HG03139 (cell line): ENCODE measurements around the gene COL6A2.
"Not testable (repeated sequence)": the region's sequence is repeated elsewhere in the genome, so short reads cannot be mapped to it uniquely, and the experiment has no call there.

Experiments
- ATAC-seq: cut with Tn5 transposase; IDR thresholded peaks from one replicate; pipeline ENCODE4 v1.9.1; 2021; ENCODE audit not compliant: unreplicated experiment

Gene COL6A2

DNA sequence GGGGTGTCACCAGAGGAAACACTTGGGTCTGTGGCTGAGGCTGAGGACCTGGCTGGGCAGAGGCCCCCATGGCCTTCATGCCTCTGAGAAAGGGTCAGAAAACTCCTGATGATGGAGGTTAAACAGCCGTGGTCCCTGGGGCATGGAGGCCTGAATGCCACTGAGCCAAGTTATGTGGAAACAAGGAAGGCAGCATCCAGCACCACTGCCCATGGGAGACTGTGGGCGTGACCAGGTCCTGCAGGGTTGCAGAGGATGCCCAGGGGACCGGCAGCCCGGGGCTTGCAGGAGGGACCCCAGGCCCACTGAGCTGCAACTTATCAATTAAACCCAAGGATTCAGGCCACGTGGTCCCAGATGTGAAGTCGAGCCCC lies 18.9 kb upstream of the COL6A2 start:
- ATAC-seq: no peak

- no peak for ATAC-seq
These were observed 18.4 kb upstream of the COL6A2 start for GRCh38 chr21:46079352-46080170.

GRCh38 chr21:46080171-46081021 lies 17.5 kb upstream of the COL6A2 start:
- no peak for ATAC-seq

- no peak for ATAC-seq
These were observed 16.7 kb upstream of the COL6A2 start for GRCh38 chr21:46081022-46081861.

DNA sequence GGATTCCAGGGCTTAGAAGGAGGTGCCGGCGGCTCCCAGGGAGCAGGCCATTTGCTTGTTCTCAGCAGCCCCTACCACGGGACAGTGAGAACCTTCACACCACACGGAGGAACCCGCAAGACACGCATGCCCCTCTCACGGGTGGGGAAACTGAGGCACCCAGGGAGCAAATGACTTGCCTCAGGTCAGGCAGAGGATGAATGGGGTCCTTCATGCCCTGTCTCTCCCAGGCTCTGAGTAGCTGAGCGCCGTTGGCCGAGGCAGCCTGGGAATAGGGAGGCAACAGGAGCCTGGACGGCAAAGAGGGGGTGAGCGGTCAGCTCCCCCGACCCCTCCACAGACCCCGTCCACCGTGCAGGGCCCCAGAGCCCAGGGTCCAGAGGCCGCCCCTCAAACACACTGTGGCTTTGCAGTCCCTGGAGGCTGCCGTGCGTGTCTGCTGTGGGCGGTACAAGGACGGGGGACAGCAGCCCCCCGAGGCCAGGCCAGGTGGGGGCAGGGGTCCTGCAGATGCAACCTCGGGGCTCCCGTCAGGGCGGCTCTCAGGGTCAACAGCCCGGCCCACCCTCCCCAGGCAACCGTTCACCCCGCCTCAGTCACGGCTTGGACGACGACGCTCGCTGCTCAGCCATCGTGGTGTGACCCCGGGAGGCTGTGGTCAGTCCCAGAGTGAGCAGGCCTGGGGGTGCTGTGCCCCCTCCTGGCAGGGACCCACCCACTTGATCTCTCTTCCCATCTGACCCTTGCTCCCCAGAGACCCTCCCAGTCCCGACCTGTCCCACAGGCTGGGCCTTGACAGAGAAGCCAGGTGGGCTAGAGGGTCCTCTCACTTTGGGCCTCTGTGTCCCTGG lies 15.8 kb upstream of the COL6A2 start:
- ATAC-seq: no peak

GRCh38 chr21:46082713-46082962 lies 15.3 kb upstream of the COL6A2 start:
- ATAC-seq: no peak

- no peak for ATAC-seq
These were observed 14.7 kb upstream of the COL6A2 start for GRCh38 chr21:46082963-46083790.

- ATAC-seq: no peak
These were observed 13.9 kb upstream of the COL6A2 start for GRCh38 chr21:46083791-46084561.

GRCh38 chr21:46084709-46085108 lies 13.2 kb upstream of the COL6A2 start:
- no peak for ATAC-seq

DNA sequence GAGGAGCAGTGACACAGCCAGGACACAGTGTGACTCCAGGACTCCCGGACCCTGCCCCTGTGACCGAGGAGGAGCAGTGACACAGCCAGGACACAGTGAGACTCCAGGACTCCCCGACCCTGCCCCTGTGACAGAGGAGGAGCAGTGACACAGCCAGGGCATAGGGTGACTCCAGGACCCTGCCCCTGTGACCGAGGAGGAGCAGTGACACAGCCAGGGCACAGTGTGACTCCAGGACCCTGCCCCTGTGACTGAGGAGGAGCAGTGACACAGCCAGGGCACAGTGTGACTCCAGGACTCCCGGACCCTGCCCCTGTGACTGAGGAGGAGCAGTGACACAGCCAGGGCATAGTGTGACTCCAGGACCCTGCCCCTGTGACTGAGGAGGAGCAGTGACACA lies 12.7 kb upstream of the COL6A2 start:
- ATAC-seq: not testable (repeated sequence)

- no peak for ATAC-seq
These were observed 10.3 kb upstream of the COL6A2 start for GRCh38 chr21:46087641-46088040.

DNA sequence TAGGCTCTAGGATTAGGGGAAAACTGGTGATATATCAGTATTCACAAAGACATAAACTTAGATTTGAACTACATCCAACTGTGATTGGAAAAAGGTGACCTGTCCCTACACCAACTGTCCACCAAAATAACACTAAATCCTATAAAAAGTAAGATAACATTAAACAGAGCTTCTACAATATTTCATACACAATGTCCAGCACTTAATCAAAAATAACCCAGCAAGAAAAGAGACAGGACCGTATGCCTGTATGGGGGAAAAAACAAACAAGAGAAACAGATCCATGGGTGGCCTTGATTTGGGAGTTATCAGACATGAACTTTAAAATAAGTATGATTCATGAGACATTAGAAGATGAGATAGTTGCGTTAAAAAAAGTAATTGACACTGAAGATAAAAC lies 9.7 kb upstream of the COL6A2 start:
- no peak for ATAC-seq

GRCh38 chr21:46089285-46089684 lies 8.6 kb upstream of the COL6A2 start:
- ATAC-seq: no peak

- ATAC-seq: no peak
These were observed 6.8 kb upstream of the COL6A2 start for GRCh38 chr21:46091118-46091517.

DNA sequence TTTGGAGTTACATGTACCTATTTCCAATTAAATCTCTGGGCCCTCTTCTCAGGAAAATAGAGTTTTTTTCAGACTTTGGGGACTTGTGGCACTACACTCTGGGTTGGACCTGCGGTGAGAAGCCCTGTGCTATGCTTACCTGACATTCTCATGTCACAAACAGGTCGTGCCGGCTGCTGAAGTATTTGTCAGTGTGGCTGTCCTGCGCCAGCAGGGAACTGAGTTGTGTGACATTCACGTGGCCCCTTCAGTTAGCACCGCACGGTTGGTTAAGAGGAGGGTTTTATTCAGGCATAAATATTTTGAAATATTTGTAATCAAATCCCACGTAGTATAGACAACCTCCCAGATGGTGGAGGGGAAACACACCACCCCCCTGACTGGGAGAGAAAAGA lies 6.3 kb upstream of the COL6A2 start:
- no peak for ATAC-seq

DNA sequence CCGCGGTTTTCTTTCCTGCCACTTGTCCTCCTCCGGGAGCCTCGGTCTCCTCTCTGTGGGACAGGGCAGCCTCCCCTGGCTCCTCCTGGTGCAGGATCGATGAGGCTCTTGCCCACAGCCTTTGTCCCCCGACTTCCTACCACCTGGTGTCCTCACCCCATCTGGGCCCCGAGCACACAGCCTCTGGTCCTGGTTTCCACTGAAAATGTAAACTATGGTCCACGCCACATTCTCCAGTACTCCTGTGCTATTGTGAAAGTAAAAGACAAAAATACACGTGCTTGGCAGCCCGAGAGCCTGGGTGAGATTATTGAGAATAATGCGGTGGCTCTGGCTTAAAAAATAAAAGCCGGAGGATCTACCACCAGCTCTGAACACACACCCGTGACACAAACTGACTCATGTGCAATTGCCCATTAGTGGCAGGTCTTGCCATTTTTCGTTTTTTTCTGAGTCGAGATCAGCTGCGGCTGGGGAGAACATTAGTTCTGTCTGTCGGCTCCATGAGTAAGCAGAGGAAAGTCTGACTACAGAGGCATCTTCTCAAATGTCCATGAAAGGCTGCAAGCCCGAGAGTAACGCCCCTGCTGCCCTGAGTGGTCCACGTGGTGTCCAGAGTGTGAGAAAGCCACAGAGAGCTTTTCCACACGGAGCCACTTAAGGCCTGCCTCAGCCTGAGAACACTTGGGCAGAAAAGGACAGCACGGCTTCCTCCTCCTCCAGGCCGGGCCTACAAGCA lies 5.7 kb upstream of the COL6A2 start:
- no peak for ATAC-seq

DNA sequence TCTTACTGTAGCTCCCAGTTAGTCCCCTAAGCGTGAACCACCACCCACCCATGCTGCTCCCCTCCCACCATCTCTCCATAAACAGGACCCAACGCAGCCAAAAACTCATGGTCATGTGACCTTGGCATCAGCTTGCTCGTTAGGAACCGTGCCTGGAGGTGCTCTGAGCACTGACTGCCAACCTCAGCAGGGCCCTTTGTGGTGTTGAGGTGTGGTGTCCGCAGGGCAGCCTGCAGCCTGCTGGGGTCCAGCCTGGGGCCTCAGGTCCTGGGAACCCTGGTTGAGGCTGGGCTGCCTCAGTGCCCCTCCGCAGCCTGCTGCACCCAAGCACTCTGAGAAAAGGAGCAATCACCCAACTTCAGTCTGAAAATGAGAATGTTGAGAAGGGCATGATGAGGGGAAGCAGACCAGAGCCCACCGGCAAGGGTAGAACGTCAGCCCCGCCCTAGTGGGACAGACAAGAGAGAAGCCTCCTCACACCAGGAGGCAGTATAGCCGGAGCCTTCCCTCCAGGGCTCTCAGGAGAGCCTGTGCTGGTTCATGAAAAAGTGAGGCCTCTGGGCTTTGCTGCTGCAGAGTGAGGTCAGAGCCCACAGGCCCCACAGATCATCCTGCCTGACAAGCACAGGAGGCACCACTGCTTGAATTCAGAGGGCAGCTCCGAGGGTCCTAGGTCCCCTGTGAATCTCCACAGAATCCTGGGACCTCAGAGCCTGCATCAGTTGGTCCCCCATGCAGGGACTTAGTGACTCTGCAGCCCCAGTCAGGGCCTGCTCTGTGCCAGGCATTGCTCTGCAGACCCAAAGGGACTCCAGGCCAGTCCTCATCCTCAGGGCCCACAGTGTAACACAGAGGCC lies 4.9 kb upstream of the COL6A2 start:
- ATAC-seq: no peak
